SK-N-MC (cell line): ENCODE data around the gene DBF4.

Source experiments
- EZH2 ChIP-seq: fragments of 200-600 bp; sonication (generic); IDR thresholded peaks from one replicate; pipeline ENCODE4 v1.6.1; 2017; ENCODE audit warnings: antibody characterized with exemption
- POLR2AphosphoS5 ChIP-seq: IDR thresholded peaks from 2 replicates; pipeline ENCODE4 v1.6.1; 2012; ENCODE audit warnings: mild to moderate bottlenecking, low read depth, low read length, borderline replicate concordance

- TF ChIP-seq EZH2 (no peak), POLR2AphosphoS5 (no peak)
Observed at GRCh38 chr7:87853237-87853864, 22.9 kb upstream of the DBF4 start.
